Fibroblast of lung (primary cell): ENCODE data around the gene HSD17B12.

Experiments
- CTCF ChIP-seq, 2 donors: IDR thresholded peaks in 1 of 2; conservative IDR thresholded peaks in 1 of 2; 1 replicate in 1 of 2; 2 replicates in 1 of 2; pipeline ENCODE4 v1.5.1; 2011 to 2012; ENCODE audit warnings: low read length in 2 of 2, control low read depth in 1 of 2, inconsistent platforms in 1 of 2, low read depth in 1 of 2, mild to moderate bottlenecking in 1 of 2
- EZH2 ChIP-seq: IDR thresholded peaks from 2 replicates; pipeline ENCODE4 v1.5.1; 2012; ENCODE audit warnings: low read length, control low read depth, mild to moderate bottlenecking; ENCODE audit errors: missing control alignments

GRCh38 chr11:43756575-43756974, 76.0 kb downstream of the HSD17B12 start:
- no peak for TF ChIP-seq CTCF (conservative IDR thresholded peaks at IDR 0.05 in 1 of 2, IDR thresholded peaks at IDR 0.05 in 1 of 2; ENCODE audit: low read depth in 1 of 2, low read length in 2 of 2)
- no peak for TF ChIP-seq EZH2
